BLaER1 treated with 17β-estradiol and CSF1 and Interleukin-3, amounts not matched to agents 10 nM and 100 nM (cell line): ENCODE results near the gene AP3B1.

ENCODE experiments used
- H3K27ac ChIP-seq, 11 experiments: shearing (Covaris generic); formaldehyde crosslinking; 2 replicates each; pipeline ENCODE4 v1.8.1; 2022
- H3K27me3 ChIP-seq, 11 experiments: shearing (Covaris generic); formaldehyde crosslinking; 2 replicates each; pipeline ENCODE4 v1.8.1; 2022
- H3K36me3 ChIP-seq, 11 experiments: shearing (Covaris generic); formaldehyde crosslinking; 2 replicates each; pipeline ENCODE4 v1.8.1; 2022
- H3K4me1 ChIP-seq, 10 experiments: shearing (Covaris generic); formaldehyde crosslinking; 2 replicates each; pipeline ENCODE4 v1.8.1; 2022
- H3K4me2 ChIP-seq, 11 experiments: shearing (Covaris generic); formaldehyde crosslinking; 2 replicates each; pipeline ENCODE4 v1.8.1; 2022
- H3K4me3 ChIP-seq, 10 experiments: shearing (Covaris generic); formaldehyde crosslinking; 2 replicates each; pipeline ENCODE4 v1.8.1; 2022
- H3K9ac ChIP-seq, 11 experiments: shearing (Covaris generic); formaldehyde crosslinking; 2 replicates each; pipeline ENCODE4 v1.8.1; 2022
- H3K9me3 ChIP-seq, 11 experiments: shearing (Covaris generic); formaldehyde crosslinking; replicated peaks in 1 of 11; 2 replicates each; pipeline ENCODE4 v1.8.1; 2022
- H4K20me1 ChIP-seq, 11 experiments: shearing (Covaris generic); formaldehyde crosslinking; 2 replicates each; pipeline ENCODE4 v1.8.1; 2022
- Cebpa-rat ChIP-seq, 11 experiments: shearing (Covaris generic); IDR thresholded peaks; 2 replicates each; pipeline ENCODE4 v1.8.1; 2022

AP3B1 gene

GRCh38 chr5:78245136-78245535 lies 49.4 kb downstream of the AP3B1 start:
- Histone ChIP-seq H3K9me3 (peaks cover 0 to 8% (median 0%) of the 10 kb centered on the region in 11 experiments; a peak in 4 of 22 replicates), H3K27me3 (no peaks in the 10 kb centered on the region), H3K27ac (no peak overlapping the region), H3K36me3 (peaks cover 14 to 51% (median 22%) of the 10 kb centered on the region in 11 experiments; a peak in 21 of 22 replicates), H3K9ac (no peak overlapping the region), H3K4me1 (no peaks in the 10 kb centered on the region), H3K4me2 (no peak overlapping the region), H3K4me3 (no peak overlapping the region), H4K20me1 (peaks cover 0 to 58% (median 5%) of the 10 kb centered on the region in 11 experiments; a peak in 9 of 22 replicates)
- no peak for TF ChIP-seq Cebpa-rat (IDR thresholded peaks at IDR 0.05)

DNA sequence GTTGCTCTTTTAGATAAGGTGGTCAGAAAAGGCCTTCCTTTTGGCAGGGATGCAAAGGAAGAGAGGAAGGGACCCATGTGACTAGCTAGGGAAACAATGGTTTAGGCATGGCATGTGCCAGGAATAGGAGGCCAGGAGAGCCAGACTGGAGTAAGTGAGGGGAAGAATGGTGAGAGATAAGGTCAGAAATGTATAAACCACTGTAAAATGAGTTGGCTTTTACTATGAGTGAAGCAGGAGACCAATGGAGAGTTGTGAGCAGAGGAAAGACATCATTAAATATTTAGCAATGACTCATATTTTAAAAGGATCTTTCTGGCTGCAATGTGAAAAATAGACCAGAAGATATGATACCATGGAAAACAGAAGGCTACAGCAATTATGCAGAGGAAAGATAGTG lies 50.9 kb downstream of the AP3B1 start:
- H3K27ac ChIP-seq: no peak overlapping the region
- H3K9ac ChIP-seq: no peak overlapping the region
- H3K36me3 ChIP-seq: peaks cover 18 to 51% (median 26%) of the 10 kb centered on the region in 11 experiments; a peak in 21 of 22 replicates
- H3K4me3 ChIP-seq: no peak overlapping the region
- no peak for TF ChIP-seq Cebpa-rat (IDR thresholded peaks at IDR 0.05)
- peaks cover 0 to 64% (median 5%) of the 10 kb centered on the region in 11 experiments; a peak in 9 of 22 replicates for H4K20me1 ChIP-seq
- H3K4me1 ChIP-seq: no peaks in the 10 kb centered on the region
- no peak overlapping the region for H3K4me2 ChIP-seq
- no peaks in the 10 kb centered on the region for H3K27me3 ChIP-seq
- no peaks in the 10 kb centered on the region for H3K9me3 ChIP-seq

DNA sequence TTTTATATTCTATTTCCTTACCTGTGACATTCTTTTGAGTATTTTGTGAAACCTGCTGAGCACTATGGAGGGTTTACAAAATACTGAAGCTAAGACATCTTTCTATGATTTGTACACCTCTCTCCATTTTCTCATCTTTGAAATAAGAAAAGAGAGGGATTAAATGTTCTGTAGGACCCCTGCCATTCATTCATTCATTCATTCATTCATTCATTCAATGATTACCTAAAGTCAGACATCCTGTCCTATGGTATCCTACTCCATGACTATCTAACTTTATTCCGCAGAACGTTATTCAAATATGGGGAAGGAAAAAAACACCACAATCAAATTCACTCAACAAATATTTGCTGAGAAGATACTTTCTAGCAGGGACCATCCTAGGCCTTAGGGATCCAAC lies 51.4 kb downstream of the AP3B1 start:
- no peak overlapping the region for H3K4me2 ChIP-seq
- H3K9me3 ChIP-seq: no peaks in the 10 kb centered on the region
- no peak for TF ChIP-seq Cebpa-rat (IDR thresholded peaks at IDR 0.05)
- H3K36me3 ChIP-seq: peaks cover 21 to 52% (median 31%) of the 10 kb centered on the region in 11 experiments; a peak in 21 of 22 replicates
- no peaks in the 10 kb centered on the region for H3K27me3 ChIP-seq
- H3K27ac ChIP-seq: no peak overlapping the region
- H4K20me1 ChIP-seq: peaks cover 0 to 64% (median 5%) of the 10 kb centered on the region in 11 experiments; a peak in 9 of 22 replicates
- H3K4me3 ChIP-seq: no peak overlapping the region
- no peaks in the 10 kb centered on the region for H3K4me1 ChIP-seq
- H3K9ac ChIP-seq: no peak overlapping the region

GRCh38 chr5:78242001-78242400 lies 52.5 kb downstream of the AP3B1 start:
- no peak for TF ChIP-seq Cebpa-rat (IDR thresholded peaks at IDR 0.05)
- Histone ChIP-seq H3K9ac (no peak overlapping the region), H3K4me1 (no peaks in the 10 kb centered on the region), H3K4me3 (no peak overlapping the region), H3K27ac (no peak overlapping the region), H3K9me3 (peaks cover 0 to 7% (median 0%) of the 10 kb centered on the region in 11 experiments; a peak in 1 of 22 replicates), H3K27me3 (no peaks in the 10 kb centered on the region), H3K36me3 (peaks cover 32 to 63% (median 41%) of the 10 kb centered on the region in 11 experiments), H4K20me1 (peaks cover 0 to 75% (median 5%) of the 10 kb centered on the region in 11 experiments; a peak in 9 of 22 replicates), H3K4me2 (no peak overlapping the region)

GRCh38 chr5:78237911-78238310 lies 56.6 kb downstream of the AP3B1 start:
- Histone ChIP-seq H3K4me2 (no peak overlapping the region), H3K4me3 (no peak overlapping the region), H3K9ac (no peak overlapping the region), H3K27me3 (no peaks in the 10 kb centered on the region), H3K9me3 (peaks cover 0 to 7% (median 0%) of the 10 kb centered on the region in 11 experiments; a peak in 1 of 22 replicates), H4K20me1 (peaks cover 0 to 80% (median 0%) of the 10 kb centered on the region in 11 experiments; a peak in 6 of 22 replicates), H3K4me1 (no peaks in the 10 kb centered on the region), H3K27ac (no peak overlapping the region), H3K36me3 (peaks cover 31 to 73% (median 40%) of the 10 kb centered on the region in 11 experiments)
- TF ChIP-seq Cebpa-rat (IDR thresholded peaks at IDR 0.05): no peak

DNA sequence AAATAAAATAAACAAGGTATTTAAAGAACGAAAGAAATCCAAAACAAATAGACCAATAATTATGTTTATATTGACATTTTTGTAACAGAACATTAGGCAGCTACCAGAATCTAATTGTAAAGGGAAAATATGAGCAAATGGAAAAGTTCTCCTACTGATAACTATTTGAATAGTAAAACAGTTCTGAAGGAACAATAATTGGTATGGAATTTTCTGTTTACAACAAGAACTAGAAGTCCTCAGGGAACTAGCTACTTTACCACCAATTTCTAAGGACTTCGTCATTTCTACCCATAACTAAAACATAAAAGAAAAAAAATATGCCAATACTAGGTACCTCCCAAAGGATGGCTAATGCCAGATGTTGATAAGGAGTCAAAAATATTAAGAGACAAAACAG lies 58.5 kb downstream of the AP3B1 start:
- no peaks in the 10 kb centered on the region for H3K4me1 ChIP-seq
- H3K9ac ChIP-seq: no peak overlapping the region
- H3K36me3 ChIP-seq: peaks cover 31 to 76% (median 42%) of the 10 kb centered on the region in 11 experiments
- H3K4me3 ChIP-seq: no peak overlapping the region
- TF ChIP-seq Cebpa-rat (IDR thresholded peaks at IDR 0.05): no peak
- peaks cover 0 to 75% (median 0%) of the 10 kb centered on the region in 11 experiments; a peak in 7 of 22 replicates for H4K20me1 ChIP-seq
- H3K9me3 ChIP-seq: peaks cover 0 to 7% (median 0%) of the 10 kb centered on the region in 11 experiments; a peak in 1 of 22 replicates
- no peak overlapping the region for H3K27ac ChIP-seq
- H3K4me2 ChIP-seq: no peak overlapping the region
- no peaks in the 10 kb centered on the region for H3K27me3 ChIP-seq

- H3K4me1 ChIP-seq: no peaks in the 10 kb centered on the region
- no peaks in the 10 kb centered on the region for H3K27me3 ChIP-seq
- H3K4me2 ChIP-seq: no peak overlapping the region
- H4K20me1 ChIP-seq: peaks cover 0 to 76% (median 0%) of the 10 kb centered on the region in 11 experiments; a peak in 7 of 22 replicates
- no peak overlapping the region for H3K27ac ChIP-seq
- no peak overlapping the region for H3K9ac ChIP-seq
- peaks cover 30 to 77% (median 39%) of the 10 kb centered on the region in 11 experiments for H3K36me3 ChIP-seq
- no peak overlapping the region for H3K4me3 ChIP-seq
- TF ChIP-seq Cebpa-rat (IDR thresholded peaks at IDR 0.05): peak in 4 of 11 experiments; percentile 44 to 71 (median 55); a peak in 7 of 22 replicates
- peaks cover 0 to 7% (median 0%) of the 10 kb centered on the region in 11 experiments; a peak in 1 of 22 replicates for H3K9me3 ChIP-seq
Measured at GRCh38 chr5:78235289-78235688, 59.2 kb downstream of the AP3B1 start.

DNA sequence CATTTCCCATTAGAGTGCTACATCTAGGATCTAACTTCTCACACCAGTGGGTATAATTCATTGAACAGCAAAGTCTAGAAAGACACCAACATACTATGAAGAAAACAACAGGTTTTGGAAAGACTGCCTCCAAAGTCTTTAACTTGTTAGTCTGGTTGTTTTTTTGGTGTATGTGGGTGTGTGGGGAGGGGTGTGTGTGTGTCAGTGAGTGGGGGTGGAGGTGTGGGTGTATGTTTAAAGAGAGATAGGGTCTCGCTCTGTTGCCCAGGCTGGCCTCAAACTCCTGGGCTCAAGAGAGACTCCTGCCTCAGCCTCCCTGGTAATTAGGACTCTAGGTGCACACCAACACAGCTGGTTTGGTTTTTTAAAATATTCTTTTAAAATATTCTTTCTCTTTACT lies 59.7 kb downstream of the AP3B1 start:
- no peak overlapping the region for H3K4me3 ChIP-seq
- H3K9ac ChIP-seq: no peak overlapping the region
- peaks cover 0 to 74% (median 0%) of the 10 kb centered on the region in 11 experiments; a peak in 7 of 22 replicates for H4K20me1 ChIP-seq
- H3K27me3 ChIP-seq: no peaks in the 10 kb centered on the region
- H3K36me3 ChIP-seq: peaks cover 25 to 72% (median 34%) of the 10 kb centered on the region in 11 experiments
- peaks cover 0 to 7% (median 0%) of the 10 kb centered on the region in 11 experiments; a peak in 1 of 22 replicates for H3K9me3 ChIP-seq
- TF ChIP-seq Cebpa-rat (IDR thresholded peaks at IDR 0.05): no peak
- H3K27ac ChIP-seq: no peak overlapping the region
- H3K4me1 ChIP-seq: no peaks in the 10 kb centered on the region
- H3K4me2 ChIP-seq: no peak overlapping the region

GRCh38 chr5:78232163-78232562 lies 62.3 kb downstream of the AP3B1 start:
- no peak overlapping the region for H3K4me3 ChIP-seq
- H3K9me3 ChIP-seq: no peaks in the 10 kb centered on the region
- H3K27me3 ChIP-seq: no peaks in the 10 kb centered on the region
- H4K20me1 ChIP-seq: peaks cover 0 to 81% (median 7%) of the 10 kb centered on the region in 11 experiments; a peak in 8 of 22 replicates
- peaks cover 3 to 63% (median 14%) of the 10 kb centered on the region in 11 experiments; a peak in 20 of 22 replicates for H3K36me3 ChIP-seq
- H3K9ac ChIP-seq: no peak overlapping the region
- H3K4me2 ChIP-seq: no peak overlapping the region
- TF ChIP-seq Cebpa-rat (IDR thresholded peaks at IDR 0.05): no peak
- no peaks in the 10 kb centered on the region for H3K4me1 ChIP-seq
- H3K27ac ChIP-seq: no peak overlapping the region
